HG03521 (cell line): ENCODE data around the gene PPP1R12B.

Source experiments
- ATAC-seq: cut with Tn5 transposase; IDR thresholded peaks from one replicate; pipeline ENCODE4 v1.9.1; 2021; ENCODE audit warnings: mild to moderate bottlenecking, moderate library complexity; ENCODE audit not compliant: unreplicated experiment

PPP1R12B gene, protein sequence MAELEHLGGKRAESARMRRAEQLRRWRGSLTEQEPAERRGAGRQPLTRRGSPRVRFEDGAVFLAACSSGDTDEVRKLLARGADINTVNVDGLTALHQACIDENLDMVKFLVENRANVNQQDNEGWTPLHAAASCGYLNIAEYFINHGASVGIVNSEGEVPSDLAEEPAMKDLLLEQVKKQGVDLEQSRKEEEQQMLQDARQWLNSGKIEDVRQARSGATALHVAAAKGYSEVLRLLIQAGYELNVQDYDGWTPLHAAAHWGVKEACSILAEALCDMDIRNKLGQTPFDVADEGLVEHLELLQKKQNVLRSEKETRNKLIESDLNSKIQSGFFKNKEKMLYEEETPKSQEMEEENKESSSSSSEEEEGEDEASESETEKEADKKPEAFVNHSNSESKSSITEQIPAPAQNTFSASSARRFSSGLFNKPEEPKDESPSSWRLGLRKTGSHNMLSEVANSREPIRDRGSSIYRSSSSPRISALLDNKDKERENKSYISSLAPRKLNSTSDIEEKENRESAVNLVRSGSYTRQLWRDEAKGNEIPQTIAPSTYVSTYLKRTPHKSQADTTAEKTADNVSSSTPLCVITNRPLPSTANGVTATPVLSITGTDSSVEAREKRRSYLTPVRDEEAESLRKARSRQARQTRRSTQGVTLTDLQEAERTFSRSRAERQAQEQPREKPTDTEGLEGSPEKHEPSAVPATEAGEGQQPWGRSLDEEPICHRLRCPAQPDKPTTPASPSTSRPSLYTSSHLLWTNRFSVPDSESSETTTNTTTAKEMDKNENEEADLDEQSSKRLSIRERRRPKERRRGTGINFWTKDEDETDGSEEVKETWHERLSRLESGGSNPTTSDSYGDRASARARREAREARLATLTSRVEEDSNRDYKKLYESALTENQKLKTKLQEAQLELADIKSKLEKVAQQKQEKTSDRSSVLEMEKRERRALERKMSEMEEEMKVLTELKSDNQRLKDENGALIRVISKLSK

DNA sequence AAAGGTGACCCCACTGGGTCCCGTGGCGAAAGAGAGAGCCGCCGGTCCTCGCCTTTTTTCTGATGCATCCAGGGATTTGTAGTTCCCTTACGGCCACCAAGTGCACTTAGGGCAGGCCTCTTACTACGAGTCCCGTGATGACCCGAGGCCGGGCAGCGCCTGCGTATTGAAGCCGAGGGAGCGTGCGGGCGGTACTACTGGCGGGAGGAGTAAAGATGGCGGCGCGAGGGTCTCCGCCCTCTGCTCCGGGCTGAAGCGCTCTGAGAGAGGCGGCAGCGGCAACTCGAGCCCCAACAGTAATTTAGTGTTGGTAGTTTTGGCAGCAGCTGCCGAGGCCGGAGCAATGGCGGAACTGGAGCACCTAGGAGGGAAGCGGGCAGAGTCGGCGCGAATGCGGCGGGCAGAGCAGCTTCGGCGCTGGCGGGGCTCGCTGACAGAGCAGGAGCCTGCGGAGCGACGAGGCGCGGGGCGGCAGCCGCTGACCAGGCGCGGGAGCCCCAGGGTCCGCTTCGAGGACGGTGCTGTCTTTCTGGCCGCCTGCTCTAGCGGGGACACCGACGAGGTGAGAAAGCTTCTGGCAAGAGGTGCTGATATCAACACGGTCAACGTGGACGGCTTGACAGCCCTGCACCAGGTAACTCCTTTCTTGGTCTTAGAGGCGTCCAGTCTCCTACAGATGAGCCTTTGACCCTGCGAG lies at the start of gene PPP1R12B:
PPP1R12B (plus strand) TSS at position 191 of the 697 bp plus-strand sequence; CDS start at position 344, 153 bp downstream.
- peak; percentile 95 for ATAC-seq

DNA sequence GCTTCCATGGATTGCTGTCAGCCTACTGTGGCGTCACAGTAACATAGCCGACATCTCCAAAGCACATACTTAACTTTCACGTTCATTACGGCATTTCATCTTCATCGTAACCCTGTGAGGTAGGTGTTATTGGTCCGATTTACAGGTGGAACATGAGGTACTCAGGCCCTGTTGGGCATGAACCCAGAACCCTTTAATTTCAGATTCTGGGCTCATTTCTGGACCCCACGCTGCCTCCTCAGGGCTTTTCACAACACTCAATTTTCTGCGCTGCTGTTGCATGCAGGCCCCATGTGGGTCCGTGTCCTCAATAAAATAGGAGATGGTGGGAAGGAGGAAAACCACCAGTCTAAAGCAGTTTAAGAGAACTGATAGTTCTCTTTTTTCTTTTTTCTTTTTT lies 46.3 kb upstream of the PPP1R12B start:
- ATAC-seq: no peak

DNA sequence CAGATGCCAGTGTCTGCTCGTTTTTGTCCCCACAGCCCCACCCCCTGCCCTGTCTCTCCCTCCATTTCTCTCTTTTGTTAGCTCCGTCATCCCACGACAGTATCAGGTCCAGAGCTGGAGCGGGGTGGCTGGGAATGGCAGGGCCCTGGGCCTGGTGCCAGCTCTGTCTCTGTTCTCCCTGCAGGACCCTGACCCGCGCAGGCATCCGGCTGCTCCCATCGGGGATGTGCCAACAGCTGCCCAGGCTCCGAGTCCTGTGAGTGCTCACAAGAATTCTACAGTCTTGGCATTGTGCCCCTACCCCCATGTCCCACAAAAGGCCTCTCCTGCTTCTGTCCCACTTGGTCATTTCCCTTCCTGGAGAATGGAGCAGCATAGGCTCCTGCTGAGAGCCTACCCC lies 44.1 kb upstream of the PPP1R12B start:
- ATAC-seq: no peak

DNA sequence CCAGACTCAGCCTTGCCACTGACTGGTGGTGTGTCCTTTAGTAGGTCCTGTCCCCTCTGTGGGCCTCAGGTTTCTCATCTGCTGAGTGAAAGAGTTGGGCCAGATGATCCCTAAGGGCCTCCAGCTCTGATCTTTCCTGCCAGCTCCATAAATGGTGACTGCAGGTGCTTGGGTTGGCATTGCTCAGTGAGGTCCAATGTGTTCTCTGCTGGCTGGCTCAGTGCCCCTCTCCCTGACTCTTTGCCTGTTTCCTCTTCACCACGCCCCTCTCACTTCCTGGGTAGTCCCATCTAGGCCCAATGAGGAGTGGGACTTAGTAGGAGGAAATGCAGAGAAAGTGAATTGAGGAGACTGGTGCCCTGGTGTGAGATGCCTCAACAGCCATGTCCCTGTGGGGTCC lies 43.3 kb upstream of the PPP1R12B start:
- no peak for ATAC-seq

DNA sequence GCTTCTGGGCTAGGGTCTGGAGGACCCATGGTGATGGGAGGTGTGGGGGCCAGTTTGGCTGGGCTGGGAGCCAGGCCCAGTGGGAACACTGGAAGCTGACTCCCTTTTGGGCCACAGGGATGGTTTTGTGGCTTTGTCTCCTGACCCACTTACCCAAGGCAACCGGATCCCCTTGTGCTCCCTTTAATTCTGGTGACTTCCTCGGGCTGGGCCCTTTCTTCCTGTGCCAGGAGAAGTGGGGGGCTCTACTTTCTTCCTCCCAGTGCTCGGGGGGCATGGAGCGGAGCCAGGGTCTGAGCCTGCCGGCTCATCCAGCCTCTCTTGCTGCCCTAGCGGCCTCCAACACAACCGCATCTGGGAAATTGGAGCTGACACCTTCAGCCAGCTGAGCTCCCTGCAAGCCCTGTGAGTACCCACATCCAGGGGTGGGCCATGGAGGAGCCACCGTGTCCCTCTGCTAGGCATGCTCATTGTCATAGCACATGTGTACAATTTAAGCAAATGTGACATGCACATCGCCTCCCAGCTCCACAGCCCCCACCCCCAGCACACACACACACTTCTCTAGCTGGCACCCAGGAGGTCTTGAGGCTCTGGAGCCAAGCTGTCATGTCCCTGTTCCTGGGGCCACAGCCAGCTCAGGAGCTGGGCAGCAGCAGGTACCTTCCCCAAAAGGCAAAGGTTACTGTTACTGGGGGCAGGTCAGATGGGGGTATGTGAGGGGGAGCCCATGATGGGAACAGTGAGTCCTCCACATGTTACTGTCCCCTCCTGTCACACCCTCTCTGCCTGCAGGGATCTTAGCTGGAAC lies 41.8 kb upstream of the PPP1R12B start:
- ATAC-seq: no peak

DNA sequence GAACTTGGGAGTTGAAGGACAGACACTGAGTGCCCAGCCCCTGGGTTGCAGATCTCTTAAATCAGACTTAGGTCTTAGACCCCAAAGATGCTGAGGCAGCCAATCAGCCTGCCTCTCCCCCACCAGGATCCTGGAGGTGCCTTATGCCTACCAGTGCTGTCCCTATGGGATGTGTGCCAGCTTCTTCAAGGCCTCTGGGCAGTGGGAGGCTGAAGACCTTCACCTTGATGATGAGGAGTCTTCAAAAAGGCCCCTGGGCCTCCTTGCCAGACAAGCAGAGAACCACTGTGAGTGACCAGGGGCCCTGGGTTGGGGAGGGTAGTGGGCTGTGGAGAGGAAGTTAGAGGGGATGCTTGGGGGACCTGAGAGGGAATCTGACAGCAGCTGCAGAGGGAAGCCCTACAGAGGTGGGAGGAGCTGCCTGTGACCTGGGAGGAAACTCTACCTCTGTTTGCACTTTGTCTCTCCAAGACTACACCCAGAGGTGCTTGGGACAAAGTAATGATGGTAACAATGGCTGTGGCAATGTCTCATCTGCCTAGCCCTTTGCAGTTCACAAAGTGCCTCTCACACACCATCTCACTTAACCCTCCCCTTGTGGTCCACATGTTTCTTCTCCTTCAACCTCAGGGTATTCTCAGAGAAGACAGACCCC lies 38.3 kb upstream of the PPP1R12B start:
- ATAC-seq: no peak

DNA sequence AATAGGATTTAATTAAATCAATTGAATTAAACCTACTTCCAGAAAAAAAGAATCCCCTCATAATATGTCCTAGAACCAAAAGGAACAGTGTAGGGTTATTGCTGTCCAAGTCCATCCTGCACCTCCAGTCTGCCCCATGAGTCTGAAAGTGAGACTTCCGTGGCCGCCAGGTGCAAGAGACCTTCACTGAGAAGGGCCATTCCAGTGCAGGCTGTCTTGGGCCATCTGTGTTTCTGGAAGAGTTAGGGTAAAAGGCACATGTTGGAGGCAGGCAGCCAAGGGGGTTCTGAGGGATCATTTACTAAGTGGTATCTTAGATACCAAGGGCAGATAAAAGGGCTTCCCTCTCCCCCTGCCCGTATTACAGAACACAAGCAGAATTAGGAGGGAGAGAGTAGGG lies 37.8 kb upstream of the PPP1R12B start:
- ATAC-seq: no peak

DNA sequence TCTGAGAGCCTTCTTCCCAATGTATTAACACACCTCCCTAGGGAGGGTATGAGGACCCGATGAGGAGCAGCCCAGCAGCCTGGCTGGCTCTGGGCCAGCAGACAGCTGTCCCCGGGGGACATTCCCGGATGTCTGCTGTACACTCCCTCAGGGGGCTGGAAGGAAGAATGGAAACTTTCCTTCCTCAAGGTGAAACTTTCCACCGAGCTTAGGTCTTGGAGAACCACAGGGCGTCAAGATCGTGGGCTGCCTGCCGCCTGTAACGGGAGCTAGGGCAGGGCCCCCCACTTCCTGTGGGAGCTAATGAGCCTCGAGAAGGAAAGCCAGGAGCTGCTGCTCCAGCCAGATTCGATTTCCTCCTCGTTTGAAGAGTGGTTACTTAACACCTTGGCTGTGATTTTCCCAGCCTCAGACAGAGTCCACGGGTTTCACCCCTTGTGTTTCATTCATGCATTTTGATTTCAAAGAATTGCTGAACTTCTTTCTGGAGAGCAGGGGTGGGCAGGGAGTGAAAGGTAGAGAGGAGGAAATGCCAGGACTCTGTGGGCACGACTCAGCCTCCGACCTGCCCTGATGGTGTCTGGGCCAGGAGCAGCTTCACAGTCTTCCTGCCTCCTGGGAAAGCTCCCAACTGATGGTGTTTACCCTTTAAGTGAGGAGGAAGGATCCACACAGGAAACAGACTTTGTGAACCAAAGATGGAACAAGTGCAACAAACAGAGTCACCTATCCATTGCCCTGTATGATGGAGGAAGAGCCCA lies 36.4 kb upstream of the PPP1R12B start:
- no peak for ATAC-seq

DNA sequence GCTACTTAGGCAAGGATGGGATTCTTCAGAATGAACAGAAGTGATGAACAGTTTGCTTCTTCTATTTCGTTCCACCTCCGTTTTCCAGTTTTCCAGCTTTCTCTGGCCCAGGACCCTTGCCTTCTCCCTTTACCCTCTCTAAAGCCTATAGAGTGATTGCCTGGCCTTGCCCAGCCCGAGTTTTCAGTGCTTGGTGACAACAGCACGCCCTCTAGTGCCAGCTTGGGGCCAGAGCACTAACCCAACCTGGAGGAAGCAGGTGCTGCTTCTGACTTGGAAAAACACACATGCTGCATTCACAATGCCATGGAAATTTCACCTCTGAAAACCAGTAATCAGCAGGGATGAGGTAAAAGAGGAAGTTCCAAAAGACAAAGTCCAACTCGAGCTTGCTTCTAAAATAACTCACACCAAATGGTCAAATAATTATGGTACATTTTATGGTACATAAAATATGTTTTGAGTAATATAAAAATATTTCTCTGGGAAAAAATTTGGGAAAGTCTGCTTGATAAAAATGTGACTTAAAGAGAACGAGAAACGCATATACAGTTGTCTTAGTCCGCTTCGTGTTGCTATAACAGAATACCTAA lies 32.8 kb upstream of the PPP1R12B start:
- no peak for ATAC-seq

DNA sequence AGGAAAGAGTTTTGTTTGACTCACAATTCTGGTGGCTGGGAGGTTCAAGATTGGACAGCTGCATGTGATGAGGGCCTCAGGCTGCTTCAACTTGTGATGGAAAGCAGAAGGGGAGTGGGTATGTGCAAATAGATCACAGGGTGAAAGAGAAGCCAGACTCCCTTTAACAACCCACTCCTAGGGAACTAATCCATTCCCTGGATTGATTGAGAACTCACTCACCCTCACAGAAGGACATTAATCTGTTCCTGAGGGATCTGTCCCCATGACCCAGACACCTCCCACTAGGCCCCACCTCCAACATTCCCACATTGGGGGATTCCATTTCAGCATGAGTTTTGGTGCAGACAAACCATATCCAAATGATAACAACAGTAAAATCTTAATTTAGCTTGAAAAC lies 32.3 kb upstream of the PPP1R12B start:
- no peak for ATAC-seq

DNA sequence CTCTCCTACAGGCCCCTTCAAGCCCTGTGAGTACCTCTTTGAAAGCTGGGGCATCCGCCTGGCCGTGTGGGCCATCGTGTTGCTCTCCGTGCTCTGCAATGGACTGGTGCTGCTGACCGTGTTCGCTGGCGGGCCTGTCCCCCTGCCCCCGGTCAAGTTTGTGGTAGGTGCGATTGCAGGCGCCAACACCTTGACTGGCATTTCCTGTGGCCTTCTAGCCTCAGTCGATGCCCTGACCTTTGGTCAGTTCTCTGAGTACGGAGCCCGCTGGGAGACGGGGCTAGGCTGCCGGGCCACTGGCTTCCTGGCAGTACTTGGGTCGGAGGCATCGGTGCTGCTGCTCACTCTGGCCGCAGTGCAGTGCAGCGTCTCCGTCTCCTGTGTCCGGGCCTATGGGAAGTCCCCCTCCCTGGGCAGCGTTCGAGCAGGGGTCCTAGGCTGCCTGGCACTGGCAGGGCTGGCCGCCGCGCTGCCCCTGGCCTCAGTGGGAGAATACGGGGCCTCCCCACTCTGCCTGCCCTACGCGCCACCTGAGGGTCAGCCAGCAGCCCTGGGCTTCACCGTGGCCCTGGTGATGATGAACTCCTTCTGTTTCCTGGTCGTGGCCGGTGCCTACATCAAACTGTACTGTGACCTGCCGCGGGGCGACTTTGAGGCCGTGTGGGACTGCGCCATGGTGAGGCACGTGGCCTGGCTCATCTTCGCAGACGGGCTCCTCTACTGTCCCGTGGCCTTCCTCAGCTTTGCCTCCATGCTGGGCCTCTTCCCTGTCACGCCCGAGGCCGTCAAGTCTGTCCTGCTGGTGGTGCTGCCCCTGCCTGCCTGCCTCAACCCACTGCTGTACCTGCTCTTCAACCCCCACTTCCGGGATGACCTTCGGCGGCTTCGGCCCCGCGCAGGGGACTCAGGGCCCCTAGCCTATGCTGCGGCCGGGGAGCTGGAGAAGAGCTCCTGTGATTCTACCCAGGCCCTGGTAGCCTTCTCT lies 30.3 kb upstream of the PPP1R12B start:
- no peak for ATAC-seq

DNA sequence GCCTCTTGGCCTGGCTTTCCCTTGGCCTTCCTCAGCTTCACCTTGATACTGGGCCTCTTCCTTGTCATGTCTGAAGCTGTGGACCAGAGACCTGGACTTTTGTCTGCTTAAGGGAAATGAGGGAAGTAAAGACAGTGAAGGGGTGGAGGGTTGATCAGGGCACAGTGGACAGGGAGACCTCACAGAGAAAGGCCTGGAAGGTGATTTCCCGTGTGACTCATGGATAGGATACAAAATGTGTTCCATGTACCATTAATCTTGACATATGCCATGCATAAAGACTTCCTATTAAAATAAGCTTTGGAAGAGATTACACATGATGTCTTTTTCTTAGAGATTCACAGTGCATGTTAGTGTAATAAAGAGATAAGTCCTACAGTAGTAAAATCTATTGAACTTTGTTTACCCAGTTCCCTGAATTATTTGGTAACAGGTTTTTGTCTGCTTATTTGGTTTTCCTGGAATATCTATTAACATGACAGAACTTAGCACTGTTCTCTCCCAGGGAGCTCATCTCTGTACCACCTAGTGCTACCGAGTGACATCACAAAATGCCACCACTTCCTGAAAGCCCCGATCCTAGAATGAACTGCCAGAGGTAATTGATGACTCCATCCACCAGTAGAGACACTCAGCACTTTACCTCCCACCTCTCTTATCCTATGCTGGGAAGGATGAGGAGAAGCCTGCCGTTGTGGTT lies 29.0 kb upstream of the PPP1R12B start:
- no peak for ATAC-seq

DNA sequence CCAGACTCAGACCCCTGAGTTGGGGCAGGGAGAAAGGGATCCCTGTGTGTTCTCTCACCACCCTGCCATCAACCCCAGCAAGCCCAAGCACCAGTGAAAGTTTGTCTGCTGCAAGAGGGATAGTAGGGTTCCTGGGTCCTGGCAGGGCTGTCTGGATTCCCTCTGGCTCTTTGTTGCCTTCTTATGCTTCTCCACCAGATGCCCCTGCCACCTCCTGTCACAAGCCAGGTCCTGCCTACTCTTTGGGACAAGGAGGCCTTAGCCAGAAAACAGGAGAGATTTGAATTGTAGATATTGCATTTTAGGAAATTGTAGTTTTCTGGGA lies 28.5 kb upstream of the PPP1R12B start:
- ATAC-seq: no peak

DNA sequence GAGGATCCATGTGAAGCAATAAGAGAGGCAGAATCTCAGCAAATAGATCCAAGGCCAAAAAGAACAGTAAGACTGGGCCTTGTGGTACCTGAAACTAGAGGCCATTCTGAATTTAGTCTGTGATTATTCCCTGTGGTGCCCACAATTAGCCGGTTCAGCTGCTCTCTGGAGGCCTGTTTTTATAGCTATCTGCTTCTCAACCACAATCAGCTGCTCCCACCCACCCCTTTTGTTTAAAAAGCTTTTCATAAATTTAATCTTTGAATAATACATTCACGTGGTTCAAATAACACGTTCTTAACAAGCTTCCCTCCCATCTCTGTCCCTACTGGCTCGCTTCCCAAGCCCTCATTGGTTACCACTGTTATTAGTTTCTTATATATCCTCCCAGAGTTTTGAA lies 24.8 kb upstream of the PPP1R12B start:
- no peak for ATAC-seq

DNA sequence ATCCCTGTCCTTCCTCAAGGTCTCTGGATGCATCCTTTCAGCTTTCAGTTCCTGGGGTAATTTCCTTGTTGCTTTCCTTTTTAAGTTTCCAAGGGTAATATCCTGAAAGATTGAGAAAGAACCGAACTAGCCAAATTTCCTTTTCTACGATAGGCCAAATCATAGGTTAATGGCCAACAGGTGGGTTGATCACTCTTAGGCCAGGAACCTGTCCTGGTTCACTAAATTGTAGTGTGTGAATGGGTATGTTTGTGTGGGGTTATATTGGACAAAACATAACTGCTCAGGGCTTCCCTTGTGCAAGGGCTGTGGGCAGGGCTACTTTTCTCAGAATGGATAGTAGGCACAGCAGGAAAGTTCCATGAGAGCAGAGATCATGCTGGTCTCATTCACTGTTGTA lies 23.9 kb upstream of the PPP1R12B start:
- ATAC-seq: no peak

DNA sequence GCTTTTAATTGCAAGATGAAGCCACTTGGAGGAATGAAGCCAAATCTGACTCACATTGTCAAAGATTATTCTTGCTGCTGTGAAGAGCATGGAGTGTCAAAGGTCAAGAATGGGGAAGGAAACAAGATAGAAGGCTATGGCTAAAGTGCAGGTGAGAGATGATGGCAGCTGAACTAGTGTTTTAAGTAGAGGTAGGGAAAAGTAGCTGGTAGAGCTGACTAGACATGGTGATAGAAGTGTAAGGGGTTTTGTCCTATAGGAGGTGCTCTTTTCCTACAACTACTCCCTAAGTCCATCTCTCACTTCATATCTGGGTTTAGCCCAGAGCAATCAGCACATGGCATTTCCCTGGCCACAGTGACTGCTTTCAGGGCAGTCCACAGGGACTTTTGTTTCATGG lies 18.6 kb upstream of the PPP1R12B start:
- no peak for ATAC-seq

DNA sequence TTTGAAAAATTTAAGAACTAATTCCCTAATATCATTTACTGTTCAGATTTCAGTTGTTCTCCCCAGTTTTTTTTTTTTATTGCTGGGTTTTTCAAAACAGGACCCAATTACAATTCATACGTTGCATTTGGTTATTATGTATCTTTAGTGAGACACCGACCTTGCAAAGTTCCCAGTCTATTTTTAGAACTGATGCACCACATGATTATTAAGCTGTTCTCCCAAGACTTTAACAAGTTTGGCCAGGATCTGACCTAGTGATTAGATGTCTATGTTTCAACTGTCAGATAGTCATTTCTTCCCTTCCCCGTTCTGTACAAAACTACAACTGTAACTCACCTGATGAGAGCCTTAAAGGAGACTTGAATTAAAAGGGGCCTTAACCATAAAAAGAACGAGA lies 14.6 kb upstream of the PPP1R12B start:
- ATAC-seq: no peak
